HG03095 (cell line): ENCODE data around the gene RAB30.
"Not testable (repeated sequence)": the region's sequence is repeated elsewhere in the genome, so short reads cannot be mapped to it uniquely, and the experiment has no call there.

ENCODE experiments used
- ATAC-seq: cut with Tn5 transposase; IDR thresholded peaks from one replicate; pipeline ENCODE4 v1.9.1; 2021; ENCODE audit warnings: moderate library complexity; ENCODE audit not compliant: unreplicated experiment

RAB30 gene

DNA sequence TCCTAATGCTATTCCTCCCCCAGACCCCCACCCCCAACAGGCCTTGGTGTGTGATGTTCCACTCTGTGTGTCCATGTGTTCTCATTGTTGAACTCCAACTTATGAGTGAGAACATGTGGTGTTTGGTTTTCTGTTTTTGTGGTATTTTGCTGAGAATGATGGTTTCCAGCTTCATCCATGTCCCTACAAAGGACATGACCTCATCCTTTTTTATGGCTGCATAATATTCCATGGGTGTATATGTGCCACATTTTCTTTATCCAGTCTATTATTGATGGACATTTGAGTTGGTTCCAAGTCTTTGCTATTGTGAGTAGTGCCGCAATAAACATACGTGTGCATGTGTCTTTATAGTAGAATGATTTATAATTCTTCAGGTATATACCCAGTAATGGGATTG is 121.2 kb downstream of the RAB30 start:
- not testable (repeated sequence) for ATAC-seq

DNA sequence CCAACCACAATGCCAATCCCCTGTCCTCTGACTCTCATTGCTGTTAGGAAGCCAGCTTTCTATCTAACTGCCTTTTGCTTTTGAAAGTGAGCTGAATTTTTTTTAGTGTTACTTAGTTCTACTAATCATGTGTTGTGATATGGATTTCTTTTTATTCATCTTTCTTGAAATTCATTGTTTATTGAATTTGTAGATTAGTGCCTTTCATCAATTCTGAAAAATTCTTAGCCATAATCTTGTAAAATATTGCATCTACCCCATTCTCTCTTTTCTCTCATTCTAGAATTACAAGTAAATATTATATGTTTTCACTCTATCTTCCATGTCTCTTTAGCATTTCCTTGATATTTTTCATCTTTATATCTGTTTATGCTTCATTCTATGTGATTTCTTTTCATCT is 122.3 kb downstream of the RAB30 start:
- no peak for ATAC-seq

DNA sequence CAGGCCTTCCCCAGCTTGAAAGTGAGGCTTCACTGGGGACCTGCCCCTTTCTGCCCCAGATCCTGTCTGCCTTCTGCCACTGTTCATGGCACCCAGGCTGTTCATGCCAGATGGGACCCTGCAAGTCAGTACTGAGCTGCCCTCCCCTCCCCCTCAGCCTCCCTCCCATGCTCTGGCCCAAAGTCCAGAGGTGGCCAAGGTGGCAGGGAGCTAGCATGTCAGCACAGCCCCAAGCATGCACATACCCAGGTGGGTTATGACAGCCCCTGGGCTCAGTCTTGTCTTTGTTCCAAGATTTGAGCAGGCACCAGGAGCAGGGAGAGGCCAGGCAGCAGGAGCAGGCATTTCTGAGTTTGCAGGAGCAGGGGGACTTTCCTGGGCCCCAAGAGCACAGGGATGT is 126.0 kb downstream of the RAB30 start:
- ATAC-seq: no peak

DNA sequence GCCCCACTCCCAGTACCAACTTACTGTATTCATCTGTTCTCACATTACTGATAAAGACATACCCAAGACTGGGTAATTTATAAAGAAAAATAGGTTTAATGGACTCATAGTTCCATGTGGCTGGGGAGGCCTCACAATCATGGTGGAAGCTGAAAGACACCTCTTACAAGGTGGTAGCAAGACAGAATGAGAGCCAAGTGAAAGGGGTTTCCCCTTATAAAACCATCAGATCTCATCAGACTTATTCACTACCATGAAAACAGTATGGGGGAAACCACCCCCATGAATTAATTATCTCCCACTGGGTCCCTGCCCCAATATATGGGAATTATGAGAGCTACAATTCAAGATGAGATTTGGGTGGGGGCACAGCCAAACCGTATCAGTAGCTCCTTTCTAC is 126.7 kb downstream of the RAB30 start:
- not testable (repeated sequence) for ATAC-seq

DNA sequence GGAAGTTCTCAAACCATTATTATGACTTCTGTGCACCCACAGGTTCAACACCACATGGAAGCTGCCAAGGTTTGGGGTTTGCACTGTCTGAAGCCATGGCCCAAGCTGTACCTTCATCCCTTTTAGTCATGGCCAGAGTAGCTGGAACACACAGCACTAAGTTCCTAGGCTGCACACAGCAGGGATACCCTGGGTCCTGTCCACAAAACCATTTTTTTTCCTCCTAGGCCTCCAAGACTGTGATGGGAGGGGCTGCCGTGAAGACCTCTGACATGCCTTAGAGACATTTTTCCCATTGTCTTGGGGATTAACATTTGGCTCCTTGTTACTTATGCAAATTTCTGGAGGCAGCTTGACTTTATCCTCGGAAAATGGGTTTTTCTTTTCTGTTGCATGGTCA is 127.5 kb downstream of the RAB30 start:
- no peak for ATAC-seq

DNA sequence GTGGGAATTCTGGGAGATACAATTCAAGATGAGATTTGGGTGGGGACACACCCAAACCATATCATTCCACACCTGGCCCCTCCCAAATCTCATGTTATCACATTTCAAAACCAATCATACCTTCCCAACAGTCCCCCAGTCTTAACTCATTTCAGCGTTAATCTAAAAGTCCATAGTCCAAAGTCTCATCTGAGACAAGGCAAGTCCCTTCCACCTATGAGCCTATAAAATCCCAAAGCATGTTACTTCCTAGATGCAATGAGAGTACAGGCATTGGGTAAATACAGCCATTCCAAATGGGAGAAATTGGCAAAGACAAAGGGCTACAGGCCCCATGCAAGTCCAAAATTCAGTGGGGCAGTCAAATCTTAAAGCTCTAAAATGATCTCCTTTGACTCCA is 128.3 kb downstream of the RAB30 start:
- not testable (repeated sequence) for ATAC-seq

DNA sequence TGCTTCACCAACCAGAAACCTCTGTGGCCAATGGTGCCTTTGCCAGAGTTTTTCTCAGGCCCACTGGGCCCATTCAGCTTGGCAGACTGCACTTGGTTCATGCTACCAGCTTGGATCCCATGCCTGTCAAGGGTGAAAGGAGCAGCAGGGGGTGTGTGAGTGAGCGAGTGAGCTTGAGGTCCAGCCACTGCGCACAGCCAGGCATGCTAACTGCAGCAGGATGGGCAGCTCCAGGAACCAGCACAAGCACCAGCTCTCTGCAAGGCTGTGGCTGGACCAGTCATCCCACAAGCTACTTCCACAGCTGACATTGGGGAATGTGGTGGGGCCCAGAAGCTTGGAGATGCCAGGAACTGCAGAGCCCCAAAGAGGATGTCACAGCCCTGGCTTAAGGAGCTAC is 129.3 kb downstream of the RAB30 start:
- ATAC-seq: no peak

DNA sequence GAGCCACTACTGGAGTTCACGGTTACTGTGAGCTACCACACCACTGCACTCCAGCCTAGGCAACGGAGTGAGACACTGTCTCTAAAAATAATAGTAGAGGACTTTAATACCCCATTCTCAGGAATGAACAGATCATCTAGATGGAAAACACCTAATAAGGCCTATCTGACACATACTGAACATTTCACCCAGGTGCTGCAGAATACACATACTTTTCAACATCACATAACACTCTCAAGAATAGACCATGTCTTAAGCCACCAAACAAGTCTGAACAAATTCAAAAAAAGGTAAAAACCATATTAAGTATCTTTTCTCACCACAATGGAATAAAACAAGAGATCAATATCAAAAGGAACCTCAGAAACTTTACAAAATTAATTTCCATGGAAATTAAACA is 132.2 kb downstream of the RAB30 start:
- no peak for ATAC-seq

DNA sequence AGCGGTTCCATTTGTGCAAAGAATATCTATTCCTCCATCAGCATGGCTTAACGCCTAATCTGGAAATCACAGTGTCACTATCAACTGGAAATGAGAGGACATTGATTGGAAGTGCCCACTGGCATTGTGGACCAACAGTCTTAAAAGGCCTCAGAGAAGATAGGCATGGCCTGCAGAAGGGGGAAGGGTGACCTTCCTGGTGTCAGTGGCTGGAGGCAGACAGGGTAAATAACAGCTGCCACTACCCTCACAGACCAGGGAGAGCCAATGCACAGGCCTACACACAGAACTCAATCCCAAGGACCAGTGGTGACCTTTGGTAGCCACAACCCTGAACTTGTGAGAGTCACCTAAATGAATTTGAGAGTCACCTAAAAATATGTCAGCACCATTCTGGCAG is 134.1 kb downstream of the RAB30 start:
- ATAC-seq: no peak

DNA sequence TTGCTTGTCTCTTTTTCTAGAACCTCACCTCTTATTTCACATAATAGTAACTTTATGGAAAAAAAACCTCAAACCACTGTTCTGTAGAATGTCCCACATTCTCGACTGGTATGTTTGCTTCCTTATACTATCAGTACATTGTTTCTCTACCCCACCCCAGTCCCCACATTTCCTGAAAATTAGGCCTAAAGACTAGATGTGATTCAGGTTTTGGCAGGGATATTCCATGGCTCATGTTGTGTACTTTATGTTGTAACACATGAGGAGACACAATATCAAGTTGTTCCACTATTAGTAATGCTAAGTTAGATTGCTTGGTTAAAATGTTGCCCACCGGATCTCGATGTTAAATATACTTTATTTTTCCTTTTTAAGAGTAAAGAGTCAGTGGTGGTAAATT is 135.4 kb downstream of the RAB30 start:
- no peak for ATAC-seq

DNA sequence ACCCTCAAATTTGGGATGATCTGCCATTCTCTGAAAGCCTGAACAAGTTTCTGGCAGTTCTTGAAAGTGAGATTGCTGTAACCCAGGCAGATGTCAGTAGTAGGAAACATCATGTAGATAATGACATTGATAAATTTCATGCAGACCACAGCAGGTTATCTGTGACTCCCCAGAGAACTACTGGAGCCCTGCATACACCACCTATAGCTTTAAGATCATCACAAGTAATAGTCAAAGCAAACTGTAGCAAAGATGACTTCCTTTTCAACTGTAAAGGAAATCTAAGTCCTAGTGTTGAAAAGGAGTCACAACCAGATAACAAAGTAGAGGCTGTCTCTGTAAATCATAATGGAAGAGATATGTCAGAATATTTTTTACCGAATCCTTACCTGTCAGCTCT is 139.1 kb downstream of the RAB30 start:
- no peak for ATAC-seq

DNA sequence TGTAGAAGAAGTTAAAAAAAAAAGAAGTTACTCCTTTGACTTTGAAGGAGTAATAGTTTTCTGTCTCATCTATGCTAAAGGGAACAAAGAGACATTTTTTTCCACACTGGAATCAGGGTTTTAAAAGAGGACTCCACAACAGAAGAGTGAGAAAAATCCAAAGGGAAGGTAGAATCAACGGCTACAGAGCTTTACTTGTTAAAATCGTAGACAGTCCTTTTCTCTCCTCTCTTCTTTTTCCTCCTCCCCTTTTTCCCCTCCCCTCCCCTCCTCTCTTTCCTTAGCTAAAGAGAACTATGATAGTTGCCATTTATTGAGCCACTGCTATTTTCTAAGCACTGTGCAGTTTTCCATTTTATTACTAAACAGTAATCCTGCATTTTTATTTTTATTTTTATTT is 141.0 kb downstream of the RAB30 start:
- no peak for ATAC-seq

DNA sequence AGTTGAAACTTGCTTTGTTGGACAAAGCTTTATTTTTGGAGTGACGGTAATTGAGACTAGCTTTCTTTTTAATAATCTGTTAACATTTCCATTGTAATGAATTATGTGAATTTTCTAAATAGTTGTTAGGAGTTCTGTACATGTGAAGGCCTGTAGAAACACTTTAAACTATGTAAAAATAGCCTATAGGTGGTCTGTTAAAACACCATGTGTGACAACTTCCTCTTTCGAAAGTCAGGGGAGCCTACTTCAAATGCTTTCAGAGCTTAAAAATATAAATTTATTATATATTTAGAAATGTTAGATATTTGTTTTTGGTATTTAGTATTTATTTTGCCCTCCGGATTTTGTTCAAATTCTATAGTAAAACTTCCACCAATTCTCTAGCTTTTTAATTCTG is 141.5 kb downstream of the RAB30 start:
- ATAC-seq: no peak

DNA sequence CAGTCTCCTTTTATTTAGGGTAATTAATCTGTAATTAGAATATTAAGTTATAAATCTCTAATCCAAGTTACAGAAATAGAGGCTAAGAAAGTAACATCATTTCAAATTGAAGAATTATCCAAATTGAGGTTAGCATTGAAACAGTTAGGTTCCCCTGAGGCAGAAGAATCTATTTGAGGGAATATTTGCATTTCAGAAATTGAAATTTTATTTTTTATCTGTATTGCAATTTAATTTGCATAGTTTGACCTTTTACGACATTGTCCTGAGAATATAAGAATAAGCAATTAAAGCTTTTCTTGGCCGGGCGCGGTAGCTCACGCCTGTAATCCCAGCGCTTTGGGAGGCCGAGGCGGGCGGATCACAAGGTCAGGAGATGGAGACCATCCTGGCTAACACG is 142.6 kb downstream of the RAB30 start:
- no peak for ATAC-seq

DNA sequence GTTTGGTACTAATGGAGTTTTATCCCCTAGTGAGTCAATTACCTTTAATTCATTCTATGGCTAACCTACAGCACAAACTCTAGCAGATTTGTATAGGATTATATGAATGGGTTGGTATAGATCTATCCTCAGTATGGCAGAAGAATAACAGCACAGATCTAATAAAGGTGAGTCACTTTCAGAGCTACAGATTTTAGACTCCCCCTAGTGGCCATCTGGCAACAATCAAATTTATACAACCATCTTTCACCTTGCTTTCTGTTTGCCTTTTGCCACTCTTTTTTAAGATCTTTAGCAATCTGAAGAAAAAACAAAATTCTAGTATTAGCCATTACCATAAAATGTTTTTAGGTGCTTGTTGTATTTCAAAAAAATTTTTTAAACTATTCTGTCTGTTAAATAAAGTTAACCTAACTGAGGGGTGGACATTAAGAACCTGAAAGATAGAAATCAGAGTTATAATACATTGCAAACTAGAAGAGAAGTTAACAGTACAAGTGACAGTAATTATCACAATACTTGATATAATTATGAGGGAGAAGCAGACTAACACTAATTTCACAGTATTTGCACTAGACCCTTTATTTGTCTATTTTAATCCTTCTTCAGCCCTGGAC is 144.3 kb downstream of the RAB30 start:
- ATAC-seq: peak; percentile 69

DNA sequence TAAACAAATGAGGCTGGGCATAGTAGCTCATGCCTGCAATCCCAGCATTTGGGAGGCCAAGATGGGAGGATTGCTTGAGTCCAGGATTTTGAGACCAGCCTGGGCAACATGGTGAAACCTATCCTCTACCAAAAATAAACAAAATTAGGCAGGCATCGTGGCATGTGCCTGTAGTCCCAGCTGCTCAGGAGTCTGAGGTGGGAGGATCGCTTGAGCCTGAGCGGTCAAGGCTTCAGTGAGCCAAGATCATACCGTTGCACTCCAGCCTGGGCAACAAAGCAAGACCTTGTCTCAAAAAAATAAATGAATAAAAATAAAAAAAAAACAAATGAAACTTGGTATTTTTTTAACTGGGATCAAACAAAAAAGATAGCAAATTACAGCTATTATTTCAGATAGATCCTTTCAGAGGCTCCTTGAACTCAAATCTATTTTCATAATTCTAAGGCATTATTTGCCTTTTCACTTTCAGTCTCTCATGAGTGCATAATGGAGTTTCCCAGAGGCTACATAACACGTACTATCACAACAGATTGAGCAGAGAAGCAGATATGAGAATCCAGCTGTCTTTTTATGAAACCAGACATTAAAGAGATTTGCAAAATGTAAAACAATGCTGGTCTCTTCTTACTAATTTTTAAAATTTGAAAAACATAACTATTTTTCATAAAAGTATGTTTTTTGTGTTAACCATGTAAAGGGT is 147.0 kb downstream of the RAB30 start:
- ATAC-seq: no peak
